ENCODE data around the gene ADNP. TPM values are rescaled to one million over a fixed set of nuclear protein-coding genes. Genes with fewer than 3 reads are reported as not detected.

ADNP gene
- total RNA-seq, 1 experiment from 2014 or later, result 13.8 TPM

DNA sequence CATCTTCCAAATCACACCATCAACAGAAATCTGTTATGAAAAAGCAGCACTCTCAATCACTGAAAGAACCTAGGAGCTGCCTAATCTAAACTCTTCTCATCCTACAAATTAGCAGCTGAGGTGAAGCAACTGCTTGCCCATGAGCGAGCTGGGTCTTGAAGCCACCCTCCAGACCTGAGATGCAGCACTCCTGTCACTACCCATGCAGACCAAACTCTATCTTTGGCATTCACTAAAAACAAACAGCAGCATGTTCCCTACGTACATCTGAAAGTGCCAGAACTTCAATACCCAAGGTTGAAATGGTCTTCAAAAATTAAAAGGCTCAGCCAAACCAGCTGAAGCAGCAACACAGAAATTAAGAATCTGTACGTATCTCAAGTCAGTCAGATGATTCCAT is 14.3 kb downstream of the ADNP start:
- Histone ChIP-seq H3K36me3 (peaks cover 56% of the 10 kb centered on the region), H3K9me3 (no peaks in the 10 kb centered on the region), H3K4me3 (no peak overlapping the region), H3K27me3 (no peaks in the 10 kb centered on the region)
- no peak for DNase-seq

DNA sequence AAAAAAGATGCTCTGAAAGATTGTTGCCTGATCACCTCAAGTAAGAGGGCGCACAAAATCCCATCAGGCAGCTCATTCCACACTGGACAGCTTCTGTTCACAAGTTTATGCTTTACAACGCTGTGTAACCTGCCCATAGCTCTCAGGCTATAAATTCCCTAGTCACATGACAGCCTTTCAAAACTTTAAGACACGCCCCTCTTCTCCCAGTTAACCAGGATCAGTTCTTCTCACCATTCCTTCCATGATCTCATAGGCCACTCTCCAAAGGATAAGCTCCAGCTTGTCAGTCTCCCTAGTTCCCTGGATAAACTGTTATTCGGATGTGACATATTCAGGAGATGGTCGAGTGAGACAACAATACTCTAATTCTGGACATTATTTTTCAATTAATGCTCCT is 15.0 kb downstream of the ADNP start:
- DNase-seq, result no peak
- peaks cover 59% of the 10 kb centered on the region for H3K36me3 ChIP-seq
- H3K27me3 ChIP-seq, result no peaks in the 10 kb centered on the region
- H3K4me3 ChIP-seq, result no peak overlapping the region
- no peaks in the 10 kb centered on the region for H3K9me3 ChIP-seq

DNA sequence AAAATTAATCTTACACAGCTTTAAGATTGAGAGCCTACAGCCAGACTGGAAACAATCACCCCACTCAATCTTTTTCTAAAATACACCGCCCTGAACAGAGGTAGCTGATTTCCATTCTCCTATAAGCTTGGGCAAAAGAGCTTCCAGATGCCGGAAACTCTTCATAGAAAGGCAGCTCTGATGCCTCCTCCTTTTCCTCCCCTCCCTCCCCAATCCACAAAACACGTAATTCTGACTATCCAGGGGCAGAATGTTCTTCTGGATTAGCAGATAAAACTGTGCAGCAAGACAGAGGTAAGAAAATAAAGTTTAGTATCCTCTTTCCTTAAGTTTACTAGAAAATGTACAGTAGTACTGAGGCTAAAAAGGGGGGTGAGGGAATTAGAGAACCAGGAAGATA is 15.8 kb downstream of the ADNP start:
- H3K9me3 ChIP-seq, result no peaks in the 10 kb centered on the region
- peaks cover 62% of the 10 kb centered on the region for H3K36me3 ChIP-seq
- H3K4me3 ChIP-seq, result no peak overlapping the region
- H3K27me3 ChIP-seq, result no peaks in the 10 kb centered on the region
- DNase-seq, result no peak

DNA sequence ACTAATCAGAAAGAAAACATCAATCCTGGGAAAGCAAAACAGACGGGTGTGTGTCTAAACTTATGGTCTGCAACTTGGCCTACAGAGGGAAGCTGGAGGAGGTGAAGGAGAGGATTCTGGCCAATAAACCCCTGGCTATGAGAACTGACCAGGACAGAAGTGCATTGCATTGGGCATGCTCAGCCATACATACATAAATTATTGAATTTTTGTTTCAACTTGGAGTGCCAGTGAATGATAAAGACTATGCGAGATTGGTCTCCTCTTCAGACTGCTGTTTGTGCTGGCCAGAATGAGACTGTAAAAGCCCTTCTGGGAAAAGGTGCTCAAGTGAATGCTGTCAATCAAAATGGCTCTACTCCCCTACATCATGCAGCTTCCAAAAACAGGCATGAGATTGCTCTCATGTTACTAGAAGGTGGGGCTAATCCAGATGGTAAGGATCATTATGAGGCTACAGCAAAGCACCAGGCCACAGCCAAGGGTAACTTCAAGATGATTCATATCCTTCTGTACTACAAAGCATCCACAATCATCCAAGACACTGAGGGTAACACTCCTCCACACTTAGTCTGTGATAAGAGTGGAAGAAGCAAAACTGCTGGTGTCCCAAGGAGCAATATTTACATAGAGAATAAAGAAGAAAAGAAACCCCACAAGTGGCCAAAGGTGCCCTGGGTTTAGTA is 17.4 kb downstream of the ADNP start:
- no peak overlapping the region for H3K4me3 ChIP-seq
- no peaks in the 10 kb centered on the region for H3K27me3 ChIP-seq
- peaks cover 62% of the 10 kb centered on the region for H3K36me3 ChIP-seq
- peak; percentile 59 for DNase-seq
- no peaks in the 10 kb centered on the region for H3K9me3 ChIP-seq

DNA sequence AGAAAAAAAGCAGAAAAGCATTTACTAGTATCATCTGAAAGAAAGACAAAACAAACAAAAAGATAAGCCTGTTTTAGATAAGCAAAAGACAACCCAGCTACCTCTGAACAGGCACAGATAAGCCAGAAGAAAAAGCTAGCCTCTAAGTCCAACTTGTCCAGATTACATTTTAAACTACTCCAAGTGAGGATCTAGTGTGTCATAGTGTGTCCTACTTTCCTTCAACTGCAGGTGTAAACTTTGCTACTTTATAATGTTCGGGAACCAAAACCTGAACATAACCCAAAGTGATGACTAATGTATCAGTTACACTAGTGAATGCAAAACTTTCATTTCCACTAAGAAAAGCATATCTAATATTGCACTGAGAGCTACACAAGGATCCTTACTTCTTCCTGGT is 19.5 kb downstream of the ADNP start:
- H3K9me3 ChIP-seq, result no peaks in the 10 kb centered on the region
- peaks cover 50% of the 10 kb centered on the region for H3K36me3 ChIP-seq
- H3K4me3 ChIP-seq, result no peak overlapping the region
- no peak for DNase-seq
- no peaks in the 10 kb centered on the region for H3K27me3 ChIP-seq

DNA sequence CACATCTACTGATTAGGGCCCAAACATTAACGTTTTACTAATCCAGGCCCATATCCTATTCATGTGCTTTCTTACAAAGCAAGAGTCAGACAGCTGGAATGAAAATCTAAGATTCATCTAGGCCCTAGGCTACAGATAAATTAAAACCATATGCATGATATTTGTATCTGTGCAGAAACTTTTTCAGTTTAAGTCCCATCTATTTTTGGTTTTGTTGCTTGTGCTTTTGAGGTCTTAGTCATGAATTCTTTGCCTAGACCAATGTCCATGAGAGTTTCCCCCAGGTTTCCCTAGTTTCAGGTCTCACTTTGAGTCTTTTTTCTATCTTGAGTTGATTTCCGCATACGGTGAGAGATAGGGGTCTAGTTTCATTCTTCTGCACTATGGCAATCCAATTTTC is 20.2 kb downstream of the ADNP start:
- H3K9me3 ChIP-seq, result no peaks in the 10 kb centered on the region
- no peak overlapping the region for H3K4me3 ChIP-seq
- no peak for DNase-seq
- H3K36me3 ChIP-seq, result peaks cover 49% of the 10 kb centered on the region
- H3K27me3 ChIP-seq, result no peaks in the 10 kb centered on the region

DNA sequence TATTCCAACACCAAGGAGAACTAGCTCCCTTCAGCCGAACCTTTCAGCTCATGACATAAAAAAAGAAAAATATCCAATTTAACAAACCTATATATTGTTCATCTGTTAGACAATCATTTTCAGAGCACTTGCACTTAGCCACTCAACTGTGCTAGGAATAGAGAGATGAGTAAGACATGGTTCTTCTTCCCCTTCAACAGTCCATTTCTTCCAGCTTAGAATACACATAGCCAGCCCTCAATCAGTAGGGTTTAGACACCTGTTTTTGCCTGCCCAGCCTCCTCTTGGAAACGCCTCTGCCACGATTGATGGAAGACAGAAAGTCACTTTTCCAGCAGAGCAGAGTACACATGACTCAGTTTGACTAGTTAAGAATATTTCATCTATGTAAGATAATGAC is 21.8 kb downstream of the ADNP start:
- Histone ChIP-seq H3K4me3 (no peak overlapping the region), H3K27me3 (no peaks in the 10 kb centered on the region), H3K9me3 (no peaks in the 10 kb centered on the region), H3K36me3 (peaks cover 58% of the 10 kb centered on the region)
- no peak for DNase-seq

DNA sequence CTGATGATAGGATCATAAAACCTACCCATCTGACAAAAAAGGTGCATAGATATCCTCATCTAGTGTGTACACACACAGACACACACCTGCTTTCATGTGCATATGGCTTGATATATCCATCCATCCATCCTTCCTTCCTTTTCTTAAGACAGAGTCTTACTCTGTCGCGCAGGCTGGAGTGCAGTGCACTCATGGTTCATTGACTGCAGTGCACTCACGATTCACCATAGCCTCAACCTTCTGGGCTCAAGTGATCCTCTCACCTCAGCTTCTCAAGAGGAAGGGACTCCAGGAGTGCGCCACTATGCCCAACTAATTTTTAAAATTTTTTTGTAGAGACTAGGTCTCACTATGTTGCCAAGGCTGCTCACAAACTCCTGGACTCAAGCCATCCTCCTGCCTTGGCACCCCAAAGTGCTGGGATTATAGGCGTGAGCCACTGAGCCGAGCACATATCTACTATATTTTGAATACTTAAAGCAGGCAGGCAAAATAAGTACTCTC is 27.1 kb downstream of the ADNP start:
- Histone ChIP-seq H3K36me3 (peaks cover 66% of the 10 kb centered on the region), H3K9me3 (no peaks in the 10 kb centered on the region), H3K4me3 (no peak overlapping the region), H3K27me3 (no peaks in the 10 kb centered on the region)
- no peak for DNase-seq

DNA sequence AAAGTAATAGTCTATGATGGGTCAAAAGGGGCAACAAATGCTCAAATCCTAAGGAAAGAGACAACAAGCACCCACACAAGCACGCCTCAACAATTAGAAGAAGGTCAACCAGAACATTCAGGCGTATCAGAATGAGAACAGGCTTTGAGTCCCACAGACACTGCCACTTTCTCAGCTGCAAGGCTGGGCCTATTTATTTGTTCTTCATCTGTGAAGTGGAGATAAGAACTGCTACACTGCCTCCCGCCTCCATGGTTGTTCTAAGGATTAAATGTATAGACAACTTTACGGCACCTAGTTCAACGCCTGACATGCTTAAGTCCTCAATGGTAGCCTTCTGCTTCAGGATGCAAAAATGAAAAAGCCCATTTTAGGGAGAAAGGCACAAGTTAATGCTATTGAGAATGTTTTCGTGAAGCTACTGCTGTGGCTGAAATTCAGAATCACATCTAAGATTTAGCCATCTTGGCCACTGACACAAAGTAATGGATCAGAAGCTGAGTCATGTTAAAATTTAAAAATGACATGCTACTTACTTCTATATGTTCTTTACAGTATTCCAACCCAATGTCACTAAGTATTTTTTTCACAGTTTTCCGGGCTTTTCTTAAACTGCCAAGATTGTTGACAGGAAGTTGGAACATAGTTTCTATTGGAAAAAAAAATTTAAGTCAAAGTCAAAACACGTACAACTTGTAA is 27.7 kb downstream of the ADNP start:
- no peaks in the 10 kb centered on the region for H3K27me3 ChIP-seq
- H3K4me3 ChIP-seq, result no peak overlapping the region
- H3K9me3 ChIP-seq, result no peaks in the 10 kb centered on the region
- DNase-seq, result no peak
- H3K36me3 ChIP-seq, result peaks cover 72% of the 10 kb centered on the region

DNA sequence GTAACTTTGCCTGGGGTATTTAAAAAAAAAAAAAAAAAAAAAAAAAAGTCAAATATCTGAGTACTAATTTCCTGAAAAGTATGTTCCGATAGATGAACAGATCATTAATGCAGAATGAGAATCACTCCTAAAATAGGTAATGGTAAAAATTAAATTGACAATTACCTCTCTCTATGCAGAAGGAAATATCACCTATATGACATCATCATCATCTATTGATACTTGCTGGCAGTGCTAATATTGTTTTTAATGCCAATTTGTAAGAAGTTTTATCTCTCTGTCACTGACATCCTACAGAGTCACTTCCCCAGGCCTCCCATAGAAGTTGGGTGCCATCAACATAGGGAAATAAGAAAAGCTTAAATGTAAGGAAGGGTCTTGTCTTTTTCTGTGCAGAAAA is 29.9 kb downstream of the ADNP start:
- no peaks in the 10 kb centered on the region for H3K9me3 ChIP-seq
- no peak overlapping the region for H3K4me3 ChIP-seq
- peaks cover 85% of the 10 kb centered on the region for H3K36me3 ChIP-seq
- H3K27me3 ChIP-seq, result no peaks in the 10 kb centered on the region
- DNase-seq, result no peak

DNA sequence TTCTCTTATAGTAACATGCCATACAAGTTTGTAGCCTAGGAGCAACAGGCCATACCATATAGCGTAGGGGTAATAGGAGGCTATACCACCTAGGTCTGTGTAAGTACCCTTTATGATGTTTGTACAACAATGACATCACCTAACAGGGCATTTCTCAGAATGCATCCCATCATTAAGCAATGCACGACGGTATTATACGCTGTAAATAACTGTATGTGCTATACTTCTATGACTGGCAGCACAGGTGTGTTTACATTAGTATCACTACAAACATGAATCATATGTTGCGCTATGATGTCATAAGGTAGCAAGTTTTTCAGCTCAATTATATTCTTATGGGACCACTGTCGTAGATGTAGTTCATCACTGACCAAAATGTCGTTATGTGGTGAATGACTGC is 31.0 kb downstream of the ADNP start:
- DNase-seq, result no peak
- Histone ChIP-seq H3K36me3 (peaks cover 82% of the 10 kb centered on the region), H3K4me3 (no peak overlapping the region), H3K27me3 (no peaks in the 10 kb centered on the region), H3K9me3 (no peaks in the 10 kb centered on the region)

DNA sequence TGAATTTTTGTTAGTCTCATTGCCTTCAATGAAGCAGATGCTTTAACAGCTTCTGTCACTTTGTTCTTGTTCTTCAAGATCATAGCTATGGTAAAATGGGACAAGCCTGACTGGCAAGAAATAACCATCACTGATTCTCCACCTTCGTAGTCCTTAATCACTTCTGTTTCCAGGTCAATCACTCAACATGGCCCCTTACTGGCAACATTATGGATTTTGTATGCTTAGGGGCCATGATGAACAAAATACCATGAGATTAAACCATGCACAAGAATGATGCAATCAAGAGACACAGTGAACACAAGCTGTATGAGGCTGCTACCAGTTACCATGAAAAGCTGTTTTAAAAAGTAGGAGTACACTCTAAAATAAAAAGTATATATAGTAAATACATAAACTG is 32.8 kb downstream of the ADNP start:
- Histone ChIP-seq H3K4me3 (no peak overlapping the region), H3K27me3 (no peaks in the 10 kb centered on the region), H3K9me3 (no peaks in the 10 kb centered on the region), H3K36me3 (peaks cover 89% of the 10 kb centered on the region)
- no peak for DNase-seq

DNA sequence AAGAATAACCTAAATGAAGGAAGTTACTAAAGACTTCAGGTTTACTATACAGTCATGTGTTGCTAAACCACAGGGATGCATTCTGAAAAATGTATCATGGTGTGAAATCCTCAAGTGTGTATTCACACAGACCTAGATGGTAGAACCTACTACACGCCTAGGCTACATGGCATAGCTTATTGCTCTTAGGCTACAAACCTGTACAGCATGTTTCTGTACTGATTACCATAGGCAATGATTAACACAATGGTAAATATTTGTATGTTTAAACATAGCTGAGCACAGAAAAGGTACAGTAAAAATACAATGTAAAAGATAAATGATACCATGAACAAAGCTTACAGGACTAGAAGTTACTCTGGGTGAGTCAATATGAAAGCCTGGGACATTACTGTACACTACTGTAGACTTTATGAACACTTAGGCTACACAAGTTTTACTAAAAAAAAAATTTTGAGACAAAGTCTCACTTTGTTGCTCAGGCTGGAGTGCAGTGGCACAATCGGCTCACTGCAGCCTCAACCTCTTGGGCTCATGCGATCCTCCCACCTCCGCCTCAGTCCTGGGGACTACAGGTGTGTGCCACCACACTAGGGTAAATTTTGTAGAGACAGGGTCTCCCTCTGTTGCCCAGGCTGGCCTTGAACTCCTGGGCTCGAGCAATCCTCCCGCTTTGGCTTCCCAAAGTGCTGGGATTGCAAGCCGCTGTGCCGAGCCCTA is 36.0 kb downstream of the ADNP start:
- Histone ChIP-seq H3K9me3 (no peaks in the 10 kb centered on the region), H3K27me3 (no peaks in the 10 kb centered on the region), H3K4me3 (no peak overlapping the region), H3K36me3 (peaks cover 93% of the 10 kb centered on the region)
- DNase-seq, result no peak

DNA sequence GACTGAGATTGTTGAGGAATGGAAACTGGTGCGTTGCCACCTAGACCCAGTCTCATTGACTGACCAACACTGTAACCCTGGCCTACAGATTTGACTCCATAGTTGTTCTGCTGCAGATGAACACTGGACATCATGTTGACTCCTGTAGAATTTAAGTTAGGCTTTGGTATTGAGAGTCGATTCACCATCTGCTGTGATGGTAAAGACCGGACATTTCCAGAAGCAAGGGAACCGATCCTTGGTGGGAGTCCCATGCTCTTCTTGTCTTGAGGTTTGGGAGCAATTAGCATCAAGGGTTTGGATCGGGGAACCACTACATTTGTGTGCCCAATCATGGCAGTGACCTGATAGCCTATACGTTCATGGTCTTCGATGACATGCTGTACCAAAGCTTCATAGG is 37.6 kb downstream of the ADNP start:
- no peaks in the 10 kb centered on the region for H3K27me3 ChIP-seq
- H3K36me3 ChIP-seq, result peaks cover 93% of the 10 kb centered on the region
- no peak overlapping the region for H3K4me3 ChIP-seq
- no peak for DNase-seq
- no peaks in the 10 kb centered on the region for H3K9me3 ChIP-seq

DNA sequence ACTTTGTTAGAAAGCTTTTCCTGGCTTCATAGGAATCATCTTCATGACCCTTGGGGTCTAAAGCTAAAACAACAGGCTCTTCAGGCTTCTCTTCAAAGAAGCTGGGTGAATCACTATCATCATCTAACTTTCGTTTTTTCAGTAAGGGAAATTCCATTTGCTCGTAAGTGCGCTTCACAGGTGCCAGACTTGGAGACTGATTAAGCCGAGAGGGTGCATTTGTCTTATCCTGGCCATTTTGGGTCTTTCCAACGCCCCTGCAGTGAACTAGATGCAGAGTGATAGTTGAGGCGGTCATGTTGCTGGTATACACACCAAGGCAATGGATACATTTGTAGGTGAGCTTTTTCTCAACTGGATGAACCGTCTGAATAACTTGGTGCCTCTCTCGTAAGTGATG is 38.8 kb downstream of the ADNP start:
- Histone ChIP-seq H3K4me3 (no peak overlapping the region), H3K36me3 (peaks cover 93% of the 10 kb centered on the region)

DNA sequence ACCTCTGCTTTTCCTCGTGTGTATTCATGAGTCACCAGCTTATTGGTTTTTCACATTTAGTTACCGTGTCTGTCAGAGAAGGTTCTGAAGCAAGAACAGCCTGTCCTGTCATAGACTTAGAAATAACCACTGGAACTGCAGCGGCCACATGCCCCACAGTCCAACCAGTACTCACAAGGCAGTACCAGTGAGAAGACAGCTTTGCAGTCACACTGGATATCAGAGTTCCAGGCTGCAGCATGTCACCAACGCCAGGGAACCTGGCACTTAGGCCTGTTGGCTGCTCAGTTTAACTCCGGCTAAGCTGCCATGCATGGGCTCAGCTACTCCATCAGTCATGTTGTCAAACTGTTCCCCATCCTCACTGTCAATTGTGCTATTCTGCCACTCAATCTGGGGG is 40.1 kb downstream of the ADNP start:
- Histone ChIP-seq H3K27me3 (no peaks in the 10 kb centered on the region), H3K4me3 (no peak overlapping the region), H3K9me3 (no peaks in the 10 kb centered on the region), H3K36me3 (peaks cover 87% of the 10 kb centered on the region)
- DNase-seq, result no peak

More for the DNA sequence above, 38.8 kb downstream of the ADNP start:
- Histone ChIP-seq H3K27me3 (no peaks in the 10 kb centered on the region), H3K9me3 (no peaks in the 10 kb centered on the region)
- no peak for DNase-seq

DNA sequence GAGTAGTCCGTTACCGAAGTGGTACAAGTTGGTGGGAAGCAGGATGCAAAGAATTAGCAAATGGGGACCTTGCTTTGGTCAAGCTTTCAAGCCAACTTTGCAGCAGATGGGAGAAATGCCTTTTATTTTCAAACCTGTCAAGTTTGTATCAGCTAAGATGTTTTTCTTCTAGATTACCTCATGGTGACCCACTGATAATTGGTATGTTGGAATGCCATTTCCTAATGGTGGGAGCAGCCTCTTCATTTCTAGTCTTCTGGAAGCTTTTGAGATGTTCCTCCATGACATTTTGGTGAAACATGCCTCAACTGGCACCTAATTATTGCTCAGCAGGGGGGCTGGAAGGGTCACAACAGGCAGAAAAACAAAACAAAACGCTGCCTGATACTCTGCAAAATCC is 43.7 kb downstream of the ADNP start:
- Histone ChIP-seq H3K27me3 (no peaks in the 10 kb centered on the region), H3K4me3 (no peak overlapping the region), H3K9me3 (no peaks in the 10 kb centered on the region; the same call in 1 of the 2 replicates), H3K36me3 (peaks cover 57% of the 10 kb centered on the region)
- no peak for DNase-seq

Data from MG63 (cell line).